ENCODE data around the gene ARHGAP10. TPM values are rescaled to one million over a fixed set of nuclear protein-coding genes. Genes with fewer than 3 reads are reported as not detected.
A peak's percentile ranks its signal among the peaks of the same experiment; 100 is the strongest.

The ARHGAP10 gene
- total RNA-seq, 1 experiment from 2014 or later = 4.8 TPM

- Histone ChIP-seq H3K36me3 (ENCODE audit: insufficient read depth, low read length, poor library complexity, severe bottlenecking) (no peaks in the 10 kb centered on the region), H3K4me3 (ENCODE audit: low read depth, low read length, poor library complexity, severe bottlenecking) (no peak overlapping the region), H3K4me1 (ENCODE audit: insufficient read depth, low read length, poor library complexity, severe bottlenecking) (peaks cover 6% of the 10 kb centered on the region), H3K27ac (ENCODE audit: low read depth, low read length, poor library complexity, severe bottlenecking) (no peak overlapping the region), H3K27me3 (replicated peaks; ENCODE audit: insufficient read depth, low read depth, low read length, poor library complexity) (no peaks in the 10 kb centered on the region), H3K9me3 (ENCODE audit: low read depth, low read length, poor library complexity, severe bottlenecking) (no peaks in the 10 kb centered on the region)
- no peak for TF ChIP-seq CTCF (conservative IDR thresholded peaks at IDR 0.05; ENCODE audit: low read depth, low read length)
- TF ChIP-seq EZH2 (IDR thresholded peaks at IDR 0.05; ENCODE audit: borderline replicate concordance, low read depth, low read length, poor library complexity, severe bottlenecking) = no peak
- BruUV-seq (replicated peaks) = no TSS peak
- CTCF ChIA-PET = no interaction called here
- intact Hi-C loops (cut with micrococcal nuclease; ENCODE audit: unreplicated experiment) = no loop called here
- no peak for DNase-seq (ENCODE audit: low spot score)
- POLR2A ChIA-PET (ENCODE audit: low non-redundant PET) = no interaction called here
These were observed 272.5 kb downstream of the ARHGAP10 start for GRCh38 chr4:148004228-148004857.

GRCh38 chr4:148006001-148006400, 274.1 kb downstream of the ARHGAP10 start:
- Histone ChIP-seq H3K9me3 (ENCODE audit: low read depth, low read length, poor library complexity, severe bottlenecking) (no peaks in the 10 kb centered on the region), H3K27me3 (replicated peaks; ENCODE audit: insufficient read depth, low read depth, low read length, poor library complexity) (no peaks in the 10 kb centered on the region), H3K27ac (ENCODE audit: low read depth, low read length, poor library complexity, severe bottlenecking) (no peak overlapping the region), H3K4me3 (ENCODE audit: low read depth, low read length, poor library complexity, severe bottlenecking) (no peak overlapping the region), H3K4me1 (ENCODE audit: insufficient read depth, low read length, poor library complexity, severe bottlenecking) (peaks cover 6% of the 10 kb centered on the region), H3K36me3 (ENCODE audit: insufficient read depth, low read length, poor library complexity, severe bottlenecking) (no peaks in the 10 kb centered on the region)
- intact Hi-C loops (cut with micrococcal nuclease; ENCODE audit: unreplicated experiment) = no loop called here
- TF ChIP-seq EZH2 (IDR thresholded peaks at IDR 0.05; ENCODE audit: borderline replicate concordance, low read depth, low read length, poor library complexity, severe bottlenecking) = no peak
- TF ChIP-seq CTCF (conservative IDR thresholded peaks at IDR 0.05; ENCODE audit: low read depth, low read length) = no peak
- BruUV-seq (replicated peaks) = no TSS peak
- CTCF ChIA-PET = no interaction called here
- POLR2A ChIA-PET (ENCODE audit: low non-redundant PET) = no interaction called here
- no peak for DNase-seq (ENCODE audit: low spot score)

- ChIA-PET CTCF (no interaction called here), POLR2A (ENCODE audit: low non-redundant PET) (interaction anchor here (0.6 kb wide), 1 partner anchor 744 kb away, joined by 6 read pairs; no protein-coding TSS in a partner anchor)
- intact Hi-C loops (cut with micrococcal nuclease; ENCODE audit: unreplicated experiment) = no loop called here
- Histone ChIP-seq H3K27ac (ENCODE audit: low read depth, low read length, poor library complexity, severe bottlenecking) (no peak overlapping the region), H3K9me3 (ENCODE audit: low read depth, low read length, poor library complexity, severe bottlenecking) (no peaks in the 10 kb centered on the region), H3K36me3 (ENCODE audit: insufficient read depth, low read length, poor library complexity, severe bottlenecking) (no peaks in the 10 kb centered on the region), H3K4me3 (ENCODE audit: low read depth, low read length, poor library complexity, severe bottlenecking) (no peak overlapping the region), H3K27me3 (replicated peaks; ENCODE audit: insufficient read depth, low read depth, low read length, poor library complexity) (no peaks in the 10 kb centered on the region), H3K4me1 (ENCODE audit: insufficient read depth, low read length, poor library complexity, severe bottlenecking) (peaks cover 6% of the 10 kb centered on the region)
- TF ChIP-seq EZH2 (IDR thresholded peaks at IDR 0.05; ENCODE audit: borderline replicate concordance, low read depth, low read length, poor library complexity, severe bottlenecking) = no peak
- no peak for TF ChIP-seq CTCF (conservative IDR thresholded peaks at IDR 0.05; ENCODE audit: low read depth, low read length)
- peak; percentile 60 for DNase-seq (ENCODE audit: low spot score)
- no TSS peak for BruUV-seq (replicated peaks)
These were observed 275.4 kb downstream of the ARHGAP10 start for GRCh38 chr4:148007314-148007760.

Data from A673 (cell line).